HL-60 (cell line): ENCODE measurements around the gene TRIM17.

ENCODE experiments used
- DNase-seq, 2 experiments: peaks; one replicate each; pipeline ENCODE4 v3.0.0-alpha.2; 2010 to 2020; ENCODE audit warnings: low read depth in 1 of 2, low spot score in 1 of 2
- H3K27ac ChIP-seq: fragments of 250-450 bp; sonication (Bioruptor Pico); replicated peaks from 2 replicates; pipeline ENCODE4 v1.5.1; 2020; ENCODE audit warnings: mild to moderate bottlenecking, moderate library complexity
- H3K27me3 ChIP-seq: fragments of 250-450 bp; sonication (Bioruptor Pico); 2 replicates; pipeline ENCODE4 v1.5.1; 2021; ENCODE audit warnings: mild to moderate bottlenecking, moderate library complexity; ENCODE audit not compliant: insufficient read depth, poor library complexity, severe bottlenecking
- H3K4me3 ChIP-seq: replicated peaks from 2 replicates; pipeline ENCODE4 v1.5.1; 2011; ENCODE audit warnings: mild to moderate bottlenecking, control low read depth, low read length; ENCODE audit not compliant: insufficient read depth
- GABPA ChIP-seq: IDR thresholded peaks from 2 replicates; pipeline ENCODE4 v1.6.1; 2012; ENCODE audit warnings: low read depth
- POLR2AphosphoS5 ChIP-seq: IDR thresholded peaks from 2 replicates; pipeline ENCODE4 v1.6.1; 2012; ENCODE audit warnings: low read depth
- REST ChIP-seq: IDR thresholded peaks from 2 replicates; pipeline ENCODE4 v1.6.1; 2012; ENCODE audit warnings: low read depth; ENCODE audit not compliant: insufficient replicate concordance
- SPI1 ChIP-seq: IDR thresholded peaks from 2 replicates; pipeline ENCODE4 v1.6.1; 2012; ENCODE audit warnings: low read depth, mild to moderate bottlenecking, borderline replicate concordance
- TF ChIP-seq, protein P1 (sequence below): IDR thresholded peaks from one replicate; pipeline ENCODE4 v1.5.1; 2011; ENCODE audit warnings: low read length, control low read depth, inconsistent platforms; ENCODE audit not compliant: insufficient read depth

Gene TRIM17

GRCh38 chr1:228375578-228376261, 40.9 kb downstream of the TRIM17 start:
- no peak for TF ChIP-seq GABPA
- no peak for TF ChIP-seq SPI1
- no peak for TF ChIP-seq REST
- TF ChIP-seq POLR2AphosphoS5 = no peak
- TF ChIP-seq, protein P1, sequence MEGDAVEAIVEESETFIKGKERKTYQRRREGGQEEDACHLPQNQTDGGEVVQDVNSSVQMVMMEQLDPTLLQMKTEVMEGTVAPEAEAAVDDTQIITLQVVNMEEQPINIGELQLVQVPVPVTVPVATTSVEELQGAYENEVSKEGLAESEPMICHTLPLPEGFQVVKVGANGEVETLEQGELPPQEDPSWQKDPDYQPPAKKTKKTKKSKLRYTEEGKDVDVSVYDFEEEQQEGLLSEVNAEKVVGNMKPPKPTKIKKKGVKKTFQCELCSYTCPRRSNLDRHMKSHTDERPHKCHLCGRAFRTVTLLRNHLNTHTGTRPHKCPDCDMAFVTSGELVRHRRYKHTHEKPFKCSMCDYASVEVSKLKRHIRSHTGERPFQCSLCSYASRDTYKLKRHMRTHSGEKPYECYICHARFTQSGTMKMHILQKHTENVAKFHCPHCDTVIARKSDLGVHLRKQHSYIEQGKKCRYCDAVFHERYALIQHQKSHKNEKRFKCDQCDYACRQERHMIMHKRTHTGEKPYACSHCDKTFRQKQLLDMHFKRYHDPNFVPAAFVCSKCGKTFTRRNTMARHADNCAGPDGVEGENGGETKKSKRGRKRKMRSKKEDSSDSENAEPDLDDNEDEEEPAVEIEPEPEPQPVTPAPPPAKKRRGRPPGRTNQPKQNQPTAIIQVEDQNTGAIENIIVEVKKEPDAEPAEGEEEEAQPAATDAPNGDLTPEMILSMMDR = no peak
- H3K4me3 ChIP-seq = no peak overlapping the region
- peaks cover 19% of the 10 kb centered on the region for H3K27me3 ChIP-seq
- H3K27ac ChIP-seq = no peak overlapping the region
- no peak for DNase-seq

DNA sequence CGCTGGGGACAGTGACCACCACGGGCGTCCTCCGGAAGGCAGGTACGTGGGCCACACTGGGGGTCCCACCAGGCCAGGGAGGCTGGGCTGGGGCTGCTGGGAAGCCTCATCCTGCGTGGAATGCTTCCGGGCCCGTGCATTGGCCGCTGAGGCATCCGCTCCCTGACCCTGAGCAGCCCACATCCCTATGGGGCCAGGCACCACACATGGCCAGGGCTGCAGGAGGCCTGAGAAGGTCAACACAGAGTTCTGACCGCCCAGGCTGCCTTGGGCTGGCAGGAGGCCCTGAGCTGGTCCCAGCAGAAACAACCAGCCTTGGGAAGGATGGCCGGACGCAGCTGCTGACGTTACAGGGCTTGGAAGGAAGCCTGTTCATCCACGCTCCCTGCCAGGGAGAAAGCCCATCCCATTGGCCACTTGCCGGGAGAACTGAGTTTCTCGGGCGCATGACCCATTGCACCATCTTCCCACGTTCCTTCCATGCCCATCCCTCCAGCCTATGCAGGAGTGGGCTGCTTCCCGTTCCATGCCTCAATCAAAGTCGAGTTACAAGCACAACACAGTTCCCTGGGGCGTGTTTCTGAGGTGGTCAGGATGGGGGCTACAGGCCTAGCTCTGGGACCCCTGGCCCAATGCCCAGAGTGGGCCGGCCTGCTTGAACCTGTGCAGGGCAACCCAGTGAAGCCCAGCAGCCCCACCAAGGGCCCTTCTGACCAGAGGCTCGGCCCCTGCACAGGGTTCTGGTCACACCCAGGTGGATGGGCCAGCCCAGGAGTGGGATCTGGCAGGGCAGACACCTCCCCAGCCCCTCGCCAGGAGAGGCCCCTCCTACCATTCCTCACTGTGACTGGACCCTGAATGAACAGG, 41.7 kb downstream of the TRIM17 start:
- TF ChIP-seq, protein P1 = no peak
- TF ChIP-seq GABPA = no peak
- no peak for TF ChIP-seq SPI1
- TF ChIP-seq REST = no peak
- TF ChIP-seq POLR2AphosphoS5 = no peak
- Histone ChIP-seq H3K27me3 (peaks cover 21% of the 10 kb centered on the region), H3K27ac (no peak overlapping the region), H3K4me3 (no peak overlapping the region)
- no peak for DNase-seq

GRCh38 chr1:228373681-228374571, 42.7 kb downstream of the TRIM17 start:
- no peak for DNase-seq
- H3K27me3 ChIP-seq = peaks cover 11% of the 10 kb centered on the region
- H3K4me3 ChIP-seq = no peak overlapping the region
- no peak overlapping the region for H3K27ac ChIP-seq
- TF ChIP-seq, protein P1 = no peak
- TF ChIP-seq REST = no peak
- TF ChIP-seq GABPA = no peak
- no peak for TF ChIP-seq SPI1
- no peak for TF ChIP-seq POLR2AphosphoS5
